SK-N-MC (cell line): ENCODE measurements around the gene PTBP1.
"Not testable (repeated sequence)": the region's sequence is repeated elsewhere in the genome, so short reads cannot be mapped to it uniquely, and the experiment has no call there.

Experiments used
- DNase-seq: peaks from one replicate; pipeline ENCODE4 v3.0.0-alpha.2; 2011; ENCODE audit warnings: low read depth, low spot score
- H3K27ac ChIP-seq: fragments of 200-600 bp; sonication (generic); 2 replicates; pipeline ENCODE4 v1.5.1; 2016; ENCODE audit warnings: mixed run types
- H3K36me3 ChIP-seq: fragments of 200-600 bp; sonication (generic); 2 replicates; pipeline ENCODE4 v1.6.1; 2017; ENCODE audit warnings: antibody characterized with exemption, low read length, mixed read lengths; ENCODE audit not compliant: insufficient read depth
- H3K4me3 ChIP-seq: fragments of 200-600 bp; sonication (generic); 2 replicates; pipeline ENCODE4 v1.5.1; 2016
- H3K9ac ChIP-seq: fragments of 200-600 bp; sonication (generic); 2 replicates; pipeline ENCODE4 v1.8.0; 2017; ENCODE audit warnings: mixed run types, mixed read lengths; ENCODE audit not compliant: insufficient read length
- H3K9me3 ChIP-seq: fragments of 200-600 bp; sonication (generic); 2 replicates; pipeline ENCODE4 v1.6.1; 2017; ENCODE audit warnings: low read depth, mild to moderate bottlenecking, antibody characterized with exemption, low read length, moderate library complexity, mixed read lengths
- EZH2 ChIP-seq: fragments of 200-600 bp; sonication (generic); IDR thresholded peaks from one replicate; pipeline ENCODE4 v1.6.1; 2017; ENCODE audit warnings: antibody characterized with exemption
- FOXP2 ChIP-seq: optimal IDR thresholded peaks from 2 replicates; pipeline ENCODE3; 2011; ENCODE audit warnings: mild to moderate bottlenecking, moderate library complexity; ENCODE audit not compliant: insufficient read depth; ENCODE audit errors: extremely low read length, control extremely low read depth
- POLR2AphosphoS5 ChIP-seq: IDR thresholded peaks from 2 replicates; pipeline ENCODE4 v1.6.1; 2012; ENCODE audit warnings: mild to moderate bottlenecking, low read depth, low read length, borderline replicate concordance

PTBP1 gene

GRCh38 chr19:827710-828321 is 30.6 kb downstream of the PTBP1 start, which contains the start of gene AZU1:
AZU1 (plus strand) TSS chr19:827837; CDS start chr19:827847, 10 bp downstream.
- no peaks in the 10 kb centered on the region for H3K9me3 ChIP-seq
- H3K27ac ChIP-seq: no peak within 1 kb of the TSS

GRCh38 chr19:829129-829758 is 32.0 kb downstream of the PTBP1 start:
- Histone ChIP-seq H3K27ac (no peak overlapping the region), H3K9me3 (no peaks in the 10 kb centered on the region), H3K9ac (no peak overlapping the region), H3K36me3 (no peaks in the 10 kb centered on the region), H3K4me3 (no peak overlapping the region)
- DNase-seq: no peak
- no peak for TF ChIP-seq POLR2AphosphoS5
- TF ChIP-seq FOXP2: no peak
- TF ChIP-seq EZH2: no peak

More at GRCh38 chr19:827710-828321, 30.6 kb downstream of the PTBP1 start, which contains the start of gene AZU1:
- no peak within 1 kb of the TSS for H3K9ac ChIP-seq
- no peaks in the 10 kb centered on the region for H3K36me3 ChIP-seq
- no peak for DNase-seq
- TF ChIP-seq FOXP2 (no peak), POLR2AphosphoS5 (no peak), EZH2 (no peak)
- H3K4me3 ChIP-seq: no peak within 1 kb of the TSS

- no peak for TF ChIP-seq FOXP2
- TF ChIP-seq EZH2: no peak
- no peak for TF ChIP-seq POLR2AphosphoS5
- H3K4me3 ChIP-seq: no peak overlapping the region
- H3K9me3 ChIP-seq: no peaks in the 10 kb centered on the region
- no peak overlapping the region for H3K27ac ChIP-seq
- no peak overlapping the region for H3K9ac ChIP-seq
- no peaks in the 10 kb centered on the region for H3K36me3 ChIP-seq
- no peak for DNase-seq
These were observed 34.4 kb downstream of the PTBP1 start for GRCh38 chr19:831407-832369.

- no peak overlapping the region for H3K9ac ChIP-seq
- H3K27ac ChIP-seq: no peak overlapping the region
- H3K4me3 ChIP-seq: no peak overlapping the region
- DNase-seq: no peak
- H3K36me3 ChIP-seq: no peaks in the 10 kb centered on the region
- no peaks in the 10 kb centered on the region for H3K9me3 ChIP-seq
- TF ChIP-seq POLR2AphosphoS5: no peak
- no peak for TF ChIP-seq FOXP2
These were observed 37.0 kb downstream of the PTBP1 start for GRCh38 chr19:834216-834615.

GRCh38 chr19:835210-835810 is 38.1 kb downstream of the PTBP1 start:
- H3K27ac ChIP-seq: no peak overlapping the region
- H3K9me3 ChIP-seq: no peaks in the 10 kb centered on the region
- H3K4me3 ChIP-seq: no peak overlapping the region
- no peak for DNase-seq
- H3K36me3 ChIP-seq: no peaks in the 10 kb centered on the region
- H3K9ac ChIP-seq: no peak overlapping the region
- TF ChIP-seq FOXP2 (no peak), POLR2AphosphoS5 (no peak), EZH2 (no peak)

- DNase-seq: no peak
- H3K4me3 ChIP-seq: no peak within 1 kb of the TSS
- no peak within 1 kb of the TSS for H3K27ac ChIP-seq
- H3K36me3 ChIP-seq: no peaks in the 10 kb centered on the region
- H3K9me3 ChIP-seq: no peaks in the 10 kb centered on the region
- H3K9ac ChIP-seq: no peak within 1 kb of the TSS
- no peak for TF ChIP-seq FOXP2
- TF ChIP-seq POLR2AphosphoS5: no peak
- no peak for TF ChIP-seq EZH2
These were observed 43.4 kb downstream of the PTBP1 start, which contains the start of gene PRTN3 for GRCh38 chr19:840519-841206. PRTN3 (plus strand) TSS chr19:840999; CDS start chr19:841009, 10 bp downstream.

- DNase-seq, H3K36me3 ChIP-seq, H3K9me3 ChIP-seq, H3K4me3 ChIP-seq, H3K27ac ChIP-seq, H3K9ac ChIP-seq: not testable (repeated sequence)
These were observed 45.5 kb downstream of the PTBP1 start for GRCh38 chr19:842802-843179.

GRCh38 chr19:843180-843835 is 46.1 kb downstream of the PTBP1 start:
- no peaks in the 10 kb centered on the region for H3K36me3 ChIP-seq
- H3K4me3 ChIP-seq: no peak overlapping the region
- no peak overlapping the region for H3K27ac ChIP-seq
- no peak for DNase-seq
- no peaks in the 10 kb centered on the region for H3K9me3 ChIP-seq
- TF ChIP-seq EZH2 (no peak), FOXP2 (no peak), POLR2AphosphoS5 (no peak)
- H3K9ac ChIP-seq: no peak overlapping the region
